ENCODE results near the gene POLA2.

POLA2 gene

GRCh38 chr11:65314501-65315203, 52.9 kb downstream of the POLA2 start, which contains the start of gene CDC42EP2:
CDC42EP2 (plus strand) TSS chr11:65314866; CDS start chr11:65320899, 6,033 bp downstream.
- H3K4me3 ChIP-seq (ENCODE audit: low read depth, low read length): peak within 1 kb of the TSS; percentile 87
- TF ChIP-seq CTCF (IDR thresholded peaks at IDR 0.05; ENCODE audit: insufficient read depth, low read depth, low read length, missing control alignments): no peak
- peak; percentile 75 for DNase-seq (ENCODE audit: low read depth)

GRCh38 chr11:65315204-65315865, 53.6 kb downstream of the POLA2 start:
- DNase-seq (ENCODE audit: low read depth): peak; percentile 77
- TF ChIP-seq CTCF (IDR thresholded peaks at IDR 0.05; ENCODE audit: insufficient read depth, low read depth, low read length, missing control alignments): peak; percentile 96
- H3K4me3 ChIP-seq (ENCODE audit: low read depth, low read length): peak overlapping the region; percentile 87

GRCh38 chr11:65315866-65316226, 54.1 kb downstream of the POLA2 start:
- no peak for TF ChIP-seq CTCF (IDR thresholded peaks at IDR 0.05; ENCODE audit: insufficient read depth, low read depth, low read length, missing control alignments)
- DNase-seq (ENCODE audit: low read depth): no peak
- peak overlapping the region; percentile 87; the same call in 1 of the 2 replicates for H3K4me3 ChIP-seq (ENCODE audit: low read depth, low read length)

GRCh38 chr11:65316227-65317024, 54.7 kb downstream of the POLA2 start:
- no peak for DNase-seq (ENCODE audit: low read depth)
- no peak for TF ChIP-seq CTCF (IDR thresholded peaks at IDR 0.05; ENCODE audit: insufficient read depth, low read depth, low read length, missing control alignments)
- no peak overlapping the region for H3K4me3 ChIP-seq (ENCODE audit: low read depth, low read length)

GRCh38 chr11:65317025-65317786, 55.4 kb downstream of the POLA2 start:
- no peak for DNase-seq (ENCODE audit: low read depth)
- TF ChIP-seq CTCF (IDR thresholded peaks at IDR 0.05; ENCODE audit: insufficient read depth, low read depth, low read length, missing control alignments): no peak
- no peak overlapping the region for H3K4me3 ChIP-seq (ENCODE audit: low read depth, low read length)

- no peak for DNase-seq (ENCODE audit: low read depth)
Measured at GRCh38 chr11:65320386-65321075, 58.8 kb downstream of the POLA2 start.

More at GRCh38 chr11:65320386-65321075, 58.8 kb downstream of the POLA2 start:
- no peak overlapping the region for H3K4me3 ChIP-seq (ENCODE audit: low read depth, low read length)
- TF ChIP-seq CTCF (IDR thresholded peaks at IDR 0.05; ENCODE audit: insufficient read depth, low read depth, low read length, missing control alignments): no peak

All from GM12865 (cell line).